Thyroid gland (tissue), 4 donors: ENCODE data around the gene CYB5R2. TPM values are rescaled to one million over a fixed set of nuclear protein-coding genes. Genes with fewer than 3 reads are reported as not detected.

ENCODE experiments used
- DNase-seq, 2 donors: peaks; one replicate each; pipeline ENCODE4 v3.0.0-alpha.2; 2019
- H3K27ac ChIP-seq, 3 donors: fragments of 200-600 bp; sonication (generic); 1 replicate in 2 of 3; 2 replicates in 1 of 3; pipeline ENCODE4 v1.5.1; 2016 to 2019; ENCODE audit warnings: mild to moderate bottlenecking in 1 of 3, moderate library complexity in 1 of 3
- H3K27me3 ChIP-seq: fragments of 200-600 bp; sonication (generic); one replicate; pipeline ENCODE4 v1.5.1; 2019
- H3K36me3 ChIP-seq, 2 donors: fragments of 200-600 bp; sonication (generic); one replicate each; pipeline ENCODE4 v1.5.1; 2016 to 2019
- H3K4me1 ChIP-seq, 2 donors: fragments of 200-600 bp; sonication (generic); one replicate each; pipeline ENCODE4 v1.5.1; 2017 to 2019
- H3K4me3 ChIP-seq, 3 donors: fragments of 200-600 bp; sonication (generic); replicated peaks in 1 of 3; 1 replicate in 2 of 3; 2 replicates in 1 of 3; pipeline ENCODE4 v1.5.1; 2016; ENCODE audit warnings: mild to moderate bottlenecking in 1 of 3
- H3K9me3 ChIP-seq: fragments of 200-600 bp; sonication (generic); one replicate; pipeline ENCODE4 v1.5.1; 2017
- POLR2A ChIP-seq, 2 donors: fragments of 450-650 bp; IDR thresholded peaks; one replicate each; pipeline ENCODE4 v1.6.1; 2017; ENCODE audit warnings: antibody characterized with exemption in 2 of 2, mild to moderate bottlenecking in 2 of 2, moderate library complexity in 1 of 2
- WGBS, 2 donors: methylation state at CpG; one replicate each; pipeline ENCODE4 v1.1.5; 2017; 5-methylcytosine and 5-hydroxymethylcytosine counted together
- intact Hi-C: fragments of 100-400 bp; cut with DNase I; formaldehyde crosslinking; loops from one replicate; pipeline ENCODE4 v1.15.1; 2023
- total RNA-seq, 4 donors: library from RNA; depleted of rRNA; stranded (reverse); fragments of >200 nt; gene quantifications; one replicate each; pipeline ENCODE4 v1.2.3, GENCODE V29; 2016
- TF ChIP-seq, protein P1 (sequence below), 6 experiments: fragments of 200-600 bp in 3 of 6; fragments of 450-650 bp in 3 of 6; sonication (generic) in 3 of 6; IDR thresholded peaks; one replicate each; pipeline ENCODE4 v1.5.1; 2016 to 2019; ENCODE audit warnings: antibody characterized with exemption in 6 of 6, mild to moderate bottlenecking in 2 of 6, inconsistent platforms in 1 of 6, moderate library complexity in 1 of 6

Gene CYB5R2
- total RNA-seq, 4 donors from 2014 or later = 7.2 to 9.3 (median 8.5) TPM

DNA sequence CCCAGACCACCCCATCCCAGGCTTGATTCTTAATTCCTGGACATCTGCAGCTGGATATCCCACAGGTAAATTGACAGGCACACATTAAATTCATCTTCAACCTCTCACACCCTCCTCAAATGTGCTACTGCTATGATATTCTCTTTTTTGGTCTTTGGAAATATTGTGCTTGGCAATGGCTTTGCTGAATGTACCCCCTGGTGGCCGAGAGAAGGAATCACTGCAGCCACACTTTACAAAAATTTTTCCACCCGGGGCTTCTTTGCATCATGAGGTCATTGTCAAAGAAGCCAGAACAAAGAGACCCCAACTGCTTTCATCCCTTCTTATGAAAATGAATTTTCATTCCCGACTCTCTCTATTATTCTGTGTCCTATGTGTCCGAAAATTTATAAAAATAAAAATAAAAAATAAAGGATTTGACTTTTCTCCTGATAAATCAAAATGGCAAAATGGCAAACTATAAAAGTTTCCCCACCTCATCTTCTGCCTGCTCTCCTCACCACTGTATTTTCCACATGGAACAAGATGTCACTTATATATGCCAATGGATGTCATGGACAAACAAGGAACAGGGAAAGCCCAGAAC is 15.0 kb upstream of the CYB5R2 start:
- WGBS, 2 donors = 9 to 11% methylated on average over 4 of the region's 4 CpGs
- TF ChIP-seq POLR2A (IDR thresholded peaks at IDR 0.05) = no peak
- TF ChIP-seq, protein P1, sequence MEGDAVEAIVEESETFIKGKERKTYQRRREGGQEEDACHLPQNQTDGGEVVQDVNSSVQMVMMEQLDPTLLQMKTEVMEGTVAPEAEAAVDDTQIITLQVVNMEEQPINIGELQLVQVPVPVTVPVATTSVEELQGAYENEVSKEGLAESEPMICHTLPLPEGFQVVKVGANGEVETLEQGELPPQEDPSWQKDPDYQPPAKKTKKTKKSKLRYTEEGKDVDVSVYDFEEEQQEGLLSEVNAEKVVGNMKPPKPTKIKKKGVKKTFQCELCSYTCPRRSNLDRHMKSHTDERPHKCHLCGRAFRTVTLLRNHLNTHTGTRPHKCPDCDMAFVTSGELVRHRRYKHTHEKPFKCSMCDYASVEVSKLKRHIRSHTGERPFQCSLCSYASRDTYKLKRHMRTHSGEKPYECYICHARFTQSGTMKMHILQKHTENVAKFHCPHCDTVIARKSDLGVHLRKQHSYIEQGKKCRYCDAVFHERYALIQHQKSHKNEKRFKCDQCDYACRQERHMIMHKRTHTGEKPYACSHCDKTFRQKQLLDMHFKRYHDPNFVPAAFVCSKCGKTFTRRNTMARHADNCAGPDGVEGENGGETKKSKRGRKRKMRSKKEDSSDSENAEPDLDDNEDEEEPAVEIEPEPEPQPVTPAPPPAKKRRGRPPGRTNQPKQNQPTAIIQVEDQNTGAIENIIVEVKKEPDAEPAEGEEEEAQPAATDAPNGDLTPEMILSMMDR (IDR thresholded peaks at IDR 0.05) = peak; percentile 67 to 89 (median 80)
- Histone ChIP-seq H3K27me3 (no peaks in the 10 kb centered on the region), H3K4me3 (no peak overlapping the region), H3K4me1 (no peaks in the 10 kb centered on the region), H3K36me3 (no peaks in the 10 kb centered on the region), H3K9me3 (no peaks in the 10 kb centered on the region), H3K27ac (no peak overlapping the region)
- DNase-seq = no peak
- intact Hi-C loops = no loop called here

DNA sequence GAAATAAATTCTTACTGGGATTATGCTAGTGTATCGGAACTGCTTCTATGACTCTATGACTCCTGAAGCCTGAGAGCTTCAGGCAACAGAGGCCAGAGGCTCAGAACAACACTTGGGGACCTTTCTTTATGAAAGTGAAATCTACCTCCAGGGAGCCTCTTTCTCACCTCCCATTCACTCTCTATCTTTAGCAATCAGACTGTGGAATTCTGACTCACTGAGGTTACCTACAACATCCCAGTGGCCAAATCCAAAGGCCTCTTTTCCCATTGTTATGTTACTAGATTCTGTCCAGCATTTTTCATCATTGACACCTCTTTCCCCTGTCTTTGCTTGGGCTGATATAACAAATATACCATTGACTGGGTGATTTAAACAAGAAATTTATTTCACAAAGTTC is 14.1 kb upstream of the CYB5R2 start:
- no peaks in the 10 kb centered on the region for H3K27me3 ChIP-seq
- no peak overlapping the region for H3K27ac ChIP-seq
- H3K9me3 ChIP-seq = no peaks in the 10 kb centered on the region
- no peak overlapping the region for H3K4me3 ChIP-seq
- no peak for DNase-seq
- H3K36me3 ChIP-seq = no peaks in the 10 kb centered on the region
- intact Hi-C loops = no loop called here
- TF ChIP-seq, protein P1 (IDR thresholded peaks at IDR 0.05) = no peak
- TF ChIP-seq POLR2A (IDR thresholded peaks at IDR 0.05) = no peak
- 96 to 98% methylated on average over 1 of the region's 1 CpG for WGBS, 2 donors
- H3K4me1 ChIP-seq = no peaks in the 10 kb centered on the region

DNA sequence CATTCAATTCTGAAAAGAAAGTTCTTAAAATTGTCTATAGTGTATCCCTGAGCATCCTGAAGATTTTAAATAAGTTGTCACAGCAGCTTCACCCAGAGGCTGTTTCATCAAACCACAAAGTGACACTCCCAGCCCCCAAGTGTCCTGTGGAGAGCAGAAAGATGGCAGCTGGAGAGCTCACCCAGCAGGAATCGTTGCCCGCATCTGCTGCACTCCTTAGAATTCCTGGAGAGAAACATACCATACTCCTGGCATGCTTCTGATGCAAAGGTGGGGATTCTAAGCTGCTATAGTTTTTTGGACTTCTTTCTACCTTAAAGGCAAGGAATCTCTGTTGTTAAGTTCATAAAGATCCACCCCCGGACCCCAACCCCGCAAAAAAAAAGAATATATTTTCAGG is 13.5 kb upstream of the CYB5R2 start:
- intact Hi-C loops = no loop called here
- 73 to 82% methylated on average over 4 of the region's 4 CpGs for WGBS, 2 donors

DNA sequence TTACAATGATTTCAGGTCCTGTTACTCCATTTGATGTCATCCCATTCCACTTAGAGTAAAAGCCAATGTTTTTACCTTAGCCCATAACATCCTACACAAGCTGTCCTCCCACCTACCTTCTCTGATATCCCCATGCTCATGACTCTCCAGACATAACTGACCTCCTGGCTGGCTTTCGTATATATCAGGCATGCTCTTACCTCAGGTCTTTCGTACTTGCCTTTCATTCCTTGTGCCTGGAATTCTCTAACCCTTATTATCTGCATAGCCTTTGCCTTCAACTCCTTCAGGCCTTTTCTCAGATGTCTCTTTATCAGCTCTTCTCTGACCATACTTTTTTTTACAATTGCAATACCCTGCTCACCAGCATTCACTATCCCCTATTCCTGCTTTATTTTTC is 10.3 kb upstream of the CYB5R2 start:
- Histone ChIP-seq H3K27ac (no peak overlapping the region), H3K4me1 (no peaks in the 10 kb centered on the region), H3K9me3 (no peaks in the 10 kb centered on the region), H3K27me3 (no peaks in the 10 kb centered on the region), H3K4me3 (no peak overlapping the region), H3K36me3 (no peaks in the 10 kb centered on the region)
- intact Hi-C loops = no loop called here
- TF ChIP-seq, protein P1 (IDR thresholded peaks at IDR 0.05) = no peak
- no peak for TF ChIP-seq POLR2A (IDR thresholded peaks at IDR 0.05)
- 95 to 98% methylated on average over 2 of the region's 2 CpGs for WGBS, 2 donors
- DNase-seq = no peak

More for the DNA sequence above, 13.5 kb upstream of the CYB5R2 start:
- no peak for DNase-seq
- H3K27me3 ChIP-seq = no peaks in the 10 kb centered on the region
- no peak for TF ChIP-seq POLR2A (IDR thresholded peaks at IDR 0.05)
- TF ChIP-seq, protein P1 (IDR thresholded peaks at IDR 0.05) = no peak
- no peaks in the 10 kb centered on the region for H3K36me3 ChIP-seq
- no peaks in the 10 kb centered on the region for H3K9me3 ChIP-seq
- no peaks in the 10 kb centered on the region for H3K4me1 ChIP-seq
- H3K27ac ChIP-seq = no peak overlapping the region
- no peak overlapping the region for H3K4me3 ChIP-seq

DNA sequence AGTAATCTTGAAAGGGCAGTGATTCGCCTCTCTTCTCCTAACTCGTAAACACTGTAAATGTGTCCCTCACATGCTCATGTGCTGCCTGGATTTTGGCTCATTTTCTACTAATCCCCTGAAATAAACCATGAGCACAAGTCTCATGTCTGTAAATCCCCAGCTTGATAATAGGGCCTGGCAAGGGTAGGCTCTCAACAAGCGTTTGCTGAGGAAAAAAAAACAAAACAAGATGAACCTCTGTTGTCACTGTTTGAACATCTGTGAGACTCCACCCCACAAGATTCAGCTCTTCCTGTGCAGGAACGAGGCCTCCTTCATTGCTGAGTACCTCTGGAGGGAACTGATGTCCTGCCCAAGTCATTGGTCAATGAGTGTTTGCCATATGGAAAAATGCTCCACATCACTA is 4.5 kb upstream of the CYB5R2 start:
- H3K27me3 ChIP-seq = no peaks in the 10 kb centered on the region
- no peak for DNase-seq
- peaks cover 8 to 14% of the 10 kb centered on the region in 2 donors for H3K4me1 ChIP-seq
- TF ChIP-seq, protein P1 (IDR thresholded peaks at IDR 0.05) = no peak
- no peak for TF ChIP-seq POLR2A (IDR thresholded peaks at IDR 0.05)
- H3K36me3 ChIP-seq = no peaks in the 10 kb centered on the region
- WGBS, 2 donors = 39 to 45% methylated on average over 4 of the region's 4 CpGs
- H3K9me3 ChIP-seq = no peaks in the 10 kb centered on the region
- no peak overlapping the region for H3K27ac ChIP-seq
- intact Hi-C loops = no loop called here
- no peak overlapping the region for H3K4me3 ChIP-seq
